Endodermal cell (in vitro differentiated cells): ENCODE measurements around the gene MFN2. TPM values are rescaled to one million over a fixed set of nuclear protein-coding genes. Genes with fewer than 3 reads are reported as not detected.

Experiments
- DNase-seq: peaks from one replicate; pipeline ENCODE4 v3.0.0-alpha.2; 2017
- H3K27ac ChIP-seq: 2 replicates; pipeline ENCODE4 v1.5.1; 2013; ENCODE audit warnings: mild to moderate bottlenecking, low read depth, low read length, moderate library complexity
- H3K27me3 ChIP-seq: 2 replicates; pipeline ENCODE4 v1.6.1; 2013; ENCODE audit warnings: mild to moderate bottlenecking, low read length, moderate library complexity; ENCODE audit not compliant: insufficient read depth, control insufficient read depth, poor library complexity, severe bottlenecking
- H3K36me3 ChIP-seq: 2 replicates; pipeline ENCODE4 v1.7.0; 2013; ENCODE audit warnings: mild to moderate bottlenecking, low read length, moderate library complexity; ENCODE audit not compliant: control insufficient read depth, insufficient read depth
- H3K4me1 ChIP-seq: one replicate; pipeline ENCODE4 v1.7.0; 2013; ENCODE audit warnings: low read length; ENCODE audit not compliant: control insufficient read depth, insufficient read depth
- H3K4me3 ChIP-seq: 2 replicates; pipeline ENCODE4 v1.5.1; 2013; ENCODE audit warnings: mild to moderate bottlenecking, low read length, moderate library complexity
- H3K9ac ChIP-seq: 2 replicates; pipeline ENCODE4 v1.6.1; 2013; ENCODE audit warnings: mild to moderate bottlenecking, low read length, moderate library complexity; ENCODE audit not compliant: poor library complexity, severe bottlenecking; ENCODE audit errors: extremely low read depth
- H3K9me3 ChIP-seq: 2 replicates; pipeline ENCODE4 v1.6.1; 2013; ENCODE audit warnings: mild to moderate bottlenecking, low read length, moderate library complexity; ENCODE audit not compliant: control insufficient read depth
- H3K27ac Mint-ChIP-seq: 2 replicates; pipeline ENCODE4 v1.8.0; 2020; ENCODE audit warnings: mixed read lengths
- H3K27me3 Mint-ChIP-seq: 2 replicates; pipeline ENCODE4 v1.8.0; 2021; ENCODE audit warnings: mild to moderate bottlenecking, mixed read lengths; ENCODE audit not compliant: insufficient read depth
- H3K36me3 Mint-ChIP-seq: 2 replicates; pipeline ENCODE4 v1.8.0; 2020; ENCODE audit warnings: low read depth, mixed read lengths
- H3K4me1 Mint-ChIP-seq: 2 replicates; pipeline ENCODE4 v1.8.0; 2020; ENCODE audit warnings: mixed read lengths
- H3K4me3 Mint-ChIP-seq: 2 replicates; pipeline ENCODE4 v1.8.0; 2020; ENCODE audit warnings: mild to moderate bottlenecking, moderate library complexity, mixed read lengths
- H3K9me3 Mint-ChIP-seq: 2 replicates; pipeline ENCODE4 v1.8.0; 2020; ENCODE audit warnings: mild to moderate bottlenecking, mixed read lengths
- CTCF ChIP-seq: fragments of 200-600 bp; sonication (generic); conservative IDR thresholded peaks from 2 replicates; pipeline ENCODE4 v1.5.0; 2021; ENCODE audit warnings: antibody characterized with exemption, mild to moderate bottlenecking
- WGBS, 2 experiments: methylation state at CpG; one replicate each; pipeline versions ENCODE4 v1.1.5 to v1.1.7; 2013; ENCODE audit warnings: missing lambda C conversion rate in 2 of 2, mixed read lengths in 1 of 2; ENCODE audit not compliant: insufficient coverage in 1 of 2, insufficient read length in 1 of 2; 5-methylcytosine and 5-hydroxymethylcytosine counted together
- total RNA-seq, 2 donors: library from RNA; stranded (reverse); fragmentation: NEBNext Ultra II Directional in 1 of 2; extraction: Animal tissue kit (Norgen Biotek cat#: 25700) in 1 of 2; gene quantifications; 2 replicates in 1 of 2; 3 replicates in 1 of 2; pipeline ENCODE4 v1.2.1, GENCODE V29; 2021

MFN2 gene
- total RNA-seq, 2 donors from 2014 or later: 41.7 to 56.3 TPM

DNA sequence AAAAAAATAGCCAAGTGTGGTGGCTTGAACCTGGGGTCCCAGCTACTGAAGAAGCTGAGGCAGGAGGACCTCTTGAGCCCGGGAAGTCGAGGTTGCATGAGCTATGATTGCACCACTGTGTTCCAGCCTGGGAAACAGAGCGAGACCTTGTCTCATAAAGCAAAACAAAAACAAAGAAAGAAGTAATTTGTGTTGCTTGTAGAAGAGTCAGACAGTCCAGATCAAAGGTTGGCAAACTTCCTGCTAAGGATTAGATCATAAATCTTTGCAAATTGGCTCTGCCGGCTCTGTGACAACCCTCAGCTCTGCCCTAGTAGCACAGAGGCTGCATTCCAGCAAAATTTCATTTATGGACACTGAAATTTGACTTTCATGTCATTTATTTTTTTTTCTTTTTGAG lies 19.0 kb upstream of the MFN2 start:
- no peaks in the 10 kb centered on the region for H3K9me3 ChIP-seq
- H3K27me3 ChIP-seq: no peaks in the 10 kb centered on the region
- Mint-ChIP-seq H3K4me3 (no peak overlapping the region), H3K9me3 (no peaks in the 10 kb centered on the region), H3K27ac (no peak overlapping the region), H3K4me1 (no peaks in the 10 kb centered on the region), H3K27me3 (no peaks in the 10 kb centered on the region), H3K36me3 (peaks cover 36% of the 10 kb centered on the region)
- peaks cover 41% of the 10 kb centered on the region for H3K36me3 ChIP-seq
- H3K4me1 ChIP-seq: no peaks in the 10 kb centered on the region
- H3K9ac ChIP-seq: no peak overlapping the region
- TF ChIP-seq CTCF: no peak
- H3K4me3 ChIP-seq: no peak overlapping the region
- H3K27ac ChIP-seq: no peak overlapping the region
- 93 to 95% methylated on average over 4 of the region's 4 CpGs for WGBS, 2 experiments
- no peak for DNase-seq

- WGBS, 2 experiments: 92 to 96% methylated on average over 2 to 3 of the region's 3 CpGs
- Histone ChIP-seq H3K27me3 (no peaks in the 10 kb centered on the region), H3K27ac (no peak overlapping the region), H3K4me3 (no peak overlapping the region), H3K36me3 (peaks cover 19% of the 10 kb centered on the region), H3K9me3 (no peaks in the 10 kb centered on the region), H3K9ac (no peak overlapping the region), H3K4me1 (no peaks in the 10 kb centered on the region)
- H3K9me3 Mint-ChIP-seq: no peaks in the 10 kb centered on the region
- H3K27me3 Mint-ChIP-seq: no peaks in the 10 kb centered on the region
- no peak for TF ChIP-seq CTCF
- H3K36me3 Mint-ChIP-seq: peaks cover 25% of the 10 kb centered on the region
- H3K4me3 Mint-ChIP-seq: no peak overlapping the region
- H3K4me1 Mint-ChIP-seq: no peaks in the 10 kb centered on the region
- no peak for DNase-seq
- no peak overlapping the region for H3K27ac Mint-ChIP-seq
Measured at GRCh38 chr1:11963622-11964021, 16.6 kb upstream of the MFN2 start.

DNA sequence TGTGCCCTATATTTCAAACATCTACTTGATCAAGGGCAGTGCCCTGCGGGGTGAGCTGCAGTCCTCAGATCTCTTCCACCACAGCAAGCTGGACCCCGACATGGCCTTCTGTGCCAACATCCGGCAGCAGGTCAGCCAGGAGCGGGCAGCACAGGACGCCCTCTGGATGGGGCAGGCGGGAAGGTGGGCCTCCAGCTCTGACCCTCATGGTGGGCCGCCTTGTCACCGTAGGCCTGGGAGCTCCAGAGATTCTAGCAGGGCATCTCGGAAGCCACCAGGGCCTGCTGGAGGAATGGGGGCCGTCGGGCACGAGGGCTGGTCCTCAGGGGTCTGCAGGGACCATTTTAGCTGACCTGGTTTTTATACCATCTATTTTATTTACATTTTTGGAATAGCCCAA lies 15.6 kb upstream of the MFN2 start:
- Mint-ChIP-seq H3K4me1 (no peaks in the 10 kb centered on the region), H3K27ac (no peak overlapping the region), H3K27me3 (no peaks in the 10 kb centered on the region), H3K36me3 (peaks cover 25% of the 10 kb centered on the region), H3K4me3 (no peak overlapping the region), H3K9me3 (no peaks in the 10 kb centered on the region)
- Histone ChIP-seq H3K27me3 (no peaks in the 10 kb centered on the region), H3K27ac (no peak overlapping the region), H3K4me1 (no peaks in the 10 kb centered on the region), H3K36me3 (peaks cover 24% of the 10 kb centered on the region), H3K4me3 (no peak overlapping the region), H3K9me3 (no peaks in the 10 kb centered on the region), H3K9ac (no peak overlapping the region)
- TF ChIP-seq CTCF: no peak
- 93 to 94% methylated on average over 6 to 12 of the region's 12 CpGs for WGBS, 2 experiments
- DNase-seq: no peak
